ENCODE data around the gene TAF11L2.
"Not testable (repeated sequence)": the region's sequence is repeated elsewhere in the genome, so short reads cannot be mapped to it uniquely, and the experiment has no call there.

TAF11L2 gene

DNA sequence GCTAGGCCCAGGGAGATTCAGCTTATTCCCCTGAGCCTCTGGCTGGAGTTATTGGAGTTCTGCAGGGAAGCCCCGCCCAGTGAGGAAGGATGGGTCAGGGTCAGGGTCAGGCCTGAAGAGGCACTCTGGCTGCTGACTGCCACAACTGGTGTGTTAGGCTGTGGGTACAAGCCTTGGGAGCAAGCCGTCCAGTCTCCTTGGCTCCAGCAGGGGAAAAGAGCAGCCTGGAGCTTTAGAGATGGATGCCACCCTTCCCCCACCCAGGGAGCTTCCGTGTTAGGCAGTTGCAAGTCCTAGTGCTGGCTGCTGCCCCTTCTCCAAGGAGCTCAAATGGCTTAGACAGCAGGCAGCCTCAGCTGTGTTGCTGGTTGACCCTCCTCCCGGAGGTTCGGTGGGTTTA is 34.4 kb upstream of the TAF11L2 start:
- 0 out of 2 replicates have a peak, but pooled peaks cover 5% of the 10 kb centered on the region for H3K4me1 ChIP-seq (ENCODE audit: low read length)
- H2AFZ ChIP-seq (ENCODE audit: low read depth, low read length), result no peak overlapping the region
- no peaks in the 10 kb centered on the region for H3K79me2 ChIP-seq (ENCODE audit: low read length)
- H3K27ac ChIP-seq (ENCODE audit: low read length), result no peak overlapping the region
- TF ChIP-seq EZH2phosphoT487 (IDR thresholded peaks at IDR 0.05; ENCODE audit: low read depth), result no peak
- TF ChIP-seq, protein P1, sequence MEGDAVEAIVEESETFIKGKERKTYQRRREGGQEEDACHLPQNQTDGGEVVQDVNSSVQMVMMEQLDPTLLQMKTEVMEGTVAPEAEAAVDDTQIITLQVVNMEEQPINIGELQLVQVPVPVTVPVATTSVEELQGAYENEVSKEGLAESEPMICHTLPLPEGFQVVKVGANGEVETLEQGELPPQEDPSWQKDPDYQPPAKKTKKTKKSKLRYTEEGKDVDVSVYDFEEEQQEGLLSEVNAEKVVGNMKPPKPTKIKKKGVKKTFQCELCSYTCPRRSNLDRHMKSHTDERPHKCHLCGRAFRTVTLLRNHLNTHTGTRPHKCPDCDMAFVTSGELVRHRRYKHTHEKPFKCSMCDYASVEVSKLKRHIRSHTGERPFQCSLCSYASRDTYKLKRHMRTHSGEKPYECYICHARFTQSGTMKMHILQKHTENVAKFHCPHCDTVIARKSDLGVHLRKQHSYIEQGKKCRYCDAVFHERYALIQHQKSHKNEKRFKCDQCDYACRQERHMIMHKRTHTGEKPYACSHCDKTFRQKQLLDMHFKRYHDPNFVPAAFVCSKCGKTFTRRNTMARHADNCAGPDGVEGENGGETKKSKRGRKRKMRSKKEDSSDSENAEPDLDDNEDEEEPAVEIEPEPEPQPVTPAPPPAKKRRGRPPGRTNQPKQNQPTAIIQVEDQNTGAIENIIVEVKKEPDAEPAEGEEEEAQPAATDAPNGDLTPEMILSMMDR (IDR thresholded peaks at IDR 0.05; ENCODE audit: low read depth, low read length), result no peak
- no peaks in the 10 kb centered on the region for H4K20me1 ChIP-seq (ENCODE audit: insufficient read depth, low read length)
- H3K27me3 ChIP-seq (ENCODE audit: low read depth, low read length), result no peaks in the 10 kb centered on the region
- H3K9me3 ChIP-seq (ENCODE audit: insufficient read depth, low read length), result no peaks in the 10 kb centered on the region
- H3K9ac ChIP-seq (ENCODE audit: low read length), result no peak overlapping the region
- no peaks in the 10 kb centered on the region for H3K36me3 ChIP-seq (replicated peaks; ENCODE audit: low read depth, low read length)
- H3K4me2 ChIP-seq (ENCODE audit: low read length), result no peak overlapping the region
- H3K4me3 ChIP-seq (ENCODE audit: low read length), result no peak overlapping the region

- no peaks in the 10 kb centered on the region for H3K27me3 ChIP-seq (ENCODE audit: low read depth, low read length)
- H3K79me2 ChIP-seq (ENCODE audit: low read length), result no peaks in the 10 kb centered on the region
- TF ChIP-seq EZH2phosphoT487 (IDR thresholded peaks at IDR 0.05; ENCODE audit: low read depth), result no peak
- TF ChIP-seq, protein P1 (IDR thresholded peaks at IDR 0.05; ENCODE audit: low read depth, low read length), result no peak
- no peaks in the 10 kb centered on the region for H3K36me3 ChIP-seq (replicated peaks; ENCODE audit: low read depth, low read length)
- H3K9me3 ChIP-seq (ENCODE audit: insufficient read depth, low read length), result no peaks in the 10 kb centered on the region
- no peaks in the 10 kb centered on the region for H4K20me1 ChIP-seq (ENCODE audit: insufficient read depth, low read length)
- H2AFZ ChIP-seq (ENCODE audit: low read depth, low read length), result no peak overlapping the region
- no peak overlapping the region for H3K9ac ChIP-seq (ENCODE audit: low read length)
- no peak overlapping the region for H3K4me2 ChIP-seq (ENCODE audit: low read length)
- H3K4me3 ChIP-seq (ENCODE audit: low read length), result no peak overlapping the region
- H3K27ac ChIP-seq (ENCODE audit: low read length), result no peak overlapping the region
- peaks cover 9% of the 10 kb centered on the region for H3K4me1 ChIP-seq (ENCODE audit: low read length)
Observed at GRCh38 chr5:17470064-17470463, 28.0 kb upstream of the TAF11L2 start.

DNA sequence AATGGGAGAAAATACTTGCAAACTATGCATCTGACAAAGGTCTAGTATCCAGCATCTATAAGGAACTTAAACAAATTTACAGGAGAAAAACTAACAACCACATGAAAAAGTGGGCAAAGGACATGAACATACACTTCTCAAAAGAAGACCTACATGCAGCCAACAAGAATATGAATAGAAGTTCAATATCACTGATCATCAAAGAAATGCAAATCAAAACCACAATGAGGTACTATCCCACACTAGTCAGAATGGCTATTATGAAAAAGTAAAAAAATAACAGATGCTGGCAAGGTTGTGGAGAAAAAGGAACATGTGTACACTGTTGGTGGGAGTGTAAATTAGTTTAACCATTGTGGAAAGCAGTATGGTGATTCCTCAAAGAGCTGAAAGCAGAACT is 23.0 kb upstream of the TAF11L2 start:
- H3K4me3 ChIP-seq (ENCODE audit: low read length); H3K36me3 ChIP-seq (replicated peaks; ENCODE audit: low read depth, low read length); H3K79me2 ChIP-seq (ENCODE audit: low read length); H4K20me1 ChIP-seq (ENCODE audit: insufficient read depth, low read length); H3K27ac ChIP-seq (ENCODE audit: low read length); H3K9me3 ChIP-seq (ENCODE audit: insufficient read depth, low read length); H3K27me3 ChIP-seq (ENCODE audit: low read depth, low read length); H3K9ac ChIP-seq (ENCODE audit: low read length); H3K4me1 ChIP-seq (ENCODE audit: low read length); H3K4me2 ChIP-seq (ENCODE audit: low read length); H2AFZ ChIP-seq (ENCODE audit: low read depth, low read length): not testable (repeated sequence)

GRCh38 chr5:17477043-17477442 is 21.0 kb upstream of the TAF11L2 start:
- peaks cover 13% of the 10 kb centered on the region for H3K4me1 ChIP-seq (ENCODE audit: low read length)
- H3K27ac ChIP-seq (ENCODE audit: low read length), result no peak overlapping the region
- no peaks in the 10 kb centered on the region for H4K20me1 ChIP-seq (ENCODE audit: insufficient read depth, low read length)
- no peaks in the 10 kb centered on the region for H3K36me3 ChIP-seq (replicated peaks; ENCODE audit: low read depth, low read length)
- no peaks in the 10 kb centered on the region for H3K9me3 ChIP-seq (ENCODE audit: insufficient read depth, low read length)
- TF ChIP-seq EZH2phosphoT487 (IDR thresholded peaks at IDR 0.05; ENCODE audit: low read depth), result no peak
- TF ChIP-seq, protein P1 (IDR thresholded peaks at IDR 0.05; ENCODE audit: low read depth, low read length), result no peak
- H3K27me3 ChIP-seq (ENCODE audit: low read depth, low read length), result peaks cover 5% of the 10 kb centered on the region
- no peak overlapping the region for H3K9ac ChIP-seq (ENCODE audit: low read length)
- no peaks in the 10 kb centered on the region for H3K79me2 ChIP-seq (ENCODE audit: low read length)
- H3K4me2 ChIP-seq (ENCODE audit: low read length), result no peak overlapping the region
- H2AFZ ChIP-seq (ENCODE audit: low read depth, low read length), result no peak overlapping the region
- H3K4me3 ChIP-seq (ENCODE audit: low read length), result no peak overlapping the region

Measured in OCI-LY3 (cell line).